Prostate gland (tissue), 2 donors: ENCODE results near the gene NOL9.

ENCODE experiments used
- CTCF ChIP-seq, 4 experiments: fragments of 200-600 bp in 2 of 4; fragments of 450-650 bp in 2 of 4; sonication (generic) in 2 of 4; IDR thresholded peaks; 1 replicate in 3 of 4; 2 replicates in 1 of 4; pipeline ENCODE4 v1.5.1; 2016 to 2019; ENCODE audit warnings: antibody characterized with exemption in 4 of 4, mild to moderate bottlenecking in 2 of 4, moderate library complexity in 2 of 4
- POLR2A ChIP-seq: fragments of 450-650 bp; IDR thresholded peaks from one replicate; pipeline ENCODE4 v1.6.1; 2016; ENCODE audit warnings: antibody characterized with exemption, mild to moderate bottlenecking

- TF ChIP-seq CTCF (IDR thresholded peaks at IDR 0.05) (no peak), POLR2A (no peak)
These were observed 44.4 kb downstream of the NOL9 start for GRCh38 chr1:6509919-6510291.
